ENCODE results near the gene ERC2. TPM values are rescaled to one million over a fixed set of nuclear protein-coding genes. Genes with fewer than 3 reads are reported as not detected.

Gene ERC2
- total RNA-seq, 1 donor from 2014 or later: 0.15 TPM

- intact Hi-C loops (cut with micrococcal nuclease): no loop called here
These were observed 98.4 kb downstream of the ERC2 start for GRCh38 chr3:56369914-56370313.

GRCh38 chr3:56368846-56369245, 99.4 kb downstream of the ERC2 start:
- intact Hi-C loops (cut with micrococcal nuclease): no loop called here

- intact Hi-C loops (cut with micrococcal nuclease): no loop called here
These were observed 101.6 kb downstream of the ERC2 start for GRCh38 chr3:56366641-56367162.

- intact Hi-C loops (cut with micrococcal nuclease): no loop called here
These were observed 102.2 kb downstream of the ERC2 start for GRCh38 chr3:56365905-56366640.

GRCh38 chr3:56364665-56365064, 103.6 kb downstream of the ERC2 start:
- intact Hi-C loops (cut with micrococcal nuclease): no loop called here

- intact Hi-C loops (cut with micrococcal nuclease): no loop called here
These were observed 104.5 kb downstream of the ERC2 start for GRCh38 chr3:56363720-56364119.

GRCh38 chr3:56361731-56362130, 106.5 kb downstream of the ERC2 start:
- intact Hi-C loops (cut with micrococcal nuclease): no loop called here

- intact Hi-C loops (cut with micrococcal nuclease): no loop called here
These were observed 111.0 kb downstream of the ERC2 start for GRCh38 chr3:56357266-56357665.

- intact Hi-C loops (cut with micrococcal nuclease): no loop called here
These were observed 111.5 kb downstream of the ERC2 start for GRCh38 chr3:56356808-56357207.

- intact Hi-C loops (cut with micrococcal nuclease): no loop called here
These were observed 112.6 kb downstream of the ERC2 start for GRCh38 chr3:56355570-56356185.

GRCh38 chr3:56351537-56351936, 116.7 kb downstream of the ERC2 start:
- intact Hi-C loops (cut with micrococcal nuclease): no loop called here

- intact Hi-C loops (cut with micrococcal nuclease): no loop called here
These were observed 120.9 kb downstream of the ERC2 start for GRCh38 chr3:56347219-56347871.

- intact Hi-C loops (cut with micrococcal nuclease): no loop called here
These were observed 125.8 kb downstream of the ERC2 start for GRCh38 chr3:56342475-56342874.

GRCh38 chr3:56339671-56340070, 128.6 kb downstream of the ERC2 start:
- intact Hi-C loops (cut with micrococcal nuclease): loop anchor here (1.0 kb wide), 2 partner anchors 107 to 155 kb away; no protein-coding TSS in a partner anchor

GRCh38 chr3:56339244-56339643, 129.0 kb downstream of the ERC2 start:
- intact Hi-C loops (cut with micrococcal nuclease): no loop called here

- intact Hi-C loops (cut with micrococcal nuclease): no loop called here
These were observed 132.2 kb downstream of the ERC2 start for GRCh38 chr3:56336023-56336422.

- intact Hi-C loops (cut with micrococcal nuclease): loop anchor here (10.0 kb wide), 1 partner anchor 60 kb away; no protein-coding TSS in a partner anchor
These were observed 143.8 kb downstream of the ERC2 start for GRCh38 chr3:56324473-56324872.

GRCh38 chr3:56323986-56324420, 144.3 kb downstream of the ERC2 start:
- intact Hi-C loops (cut with micrococcal nuclease): loop anchor here (10.0 kb wide), 1 partner anchor 59 kb away; no protein-coding TSS in a partner anchor

- intact Hi-C loops (cut with micrococcal nuclease): loop anchor here (10.0 kb wide), 1 partner anchor 58 kb away; no protein-coding TSS in a partner anchor
These were observed 145.4 kb downstream of the ERC2 start for GRCh38 chr3:56322862-56323261.

- intact Hi-C loops (cut with micrococcal nuclease): loop anchor here (10.0 kb wide), 1 partner anchor 57 kb away; no protein-coding TSS in a partner anchor
These were observed 146.4 kb downstream of the ERC2 start for GRCh38 chr3:56321892-56322291.

- intact Hi-C loops (cut with micrococcal nuclease): loop anchor here (10.0 kb wide), 1 partner anchor 57 kb away; no protein-coding TSS in a partner anchor
These were observed 146.9 kb downstream of the ERC2 start for GRCh38 chr3:56321383-56321782.

GRCh38 chr3:56320883-56321282, 147.4 kb downstream of the ERC2 start:
- intact Hi-C loops (cut with micrococcal nuclease): loop anchor here (10.0 kb wide), 1 partner anchor 56 kb away; no protein-coding TSS in a partner anchor
